ENCODE results near the gene GBF1. TPM values are rescaled to one million over a fixed set of nuclear protein-coding genes. Genes with fewer than 3 reads are reported as not detected.

GBF1 gene
- polyA plus RNA-seq, 1 of the 3 experiments (the other 2 are of a cell fraction), result 12.3 TPM

DNA sequence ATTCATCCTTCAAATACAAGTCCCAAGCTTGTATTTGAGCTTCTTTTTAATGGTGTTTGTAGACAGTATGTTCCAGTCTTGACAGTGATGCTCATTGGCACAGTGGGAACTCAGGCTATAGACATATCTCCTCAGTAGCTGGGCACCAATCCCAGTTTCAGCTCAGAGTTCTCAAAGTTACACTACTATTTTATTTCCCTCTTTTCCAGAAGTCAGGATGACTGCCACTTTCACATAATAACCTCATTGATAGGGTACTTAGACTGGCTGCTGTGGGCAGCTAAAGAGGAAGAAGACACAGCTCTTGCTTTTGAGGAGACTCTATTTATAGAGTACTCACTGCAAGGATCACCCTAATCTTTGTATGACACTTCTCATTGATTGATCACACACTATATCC lies 2.4 kb downstream of the GBF1 start:
- H3K4me1 ChIP-seq (ENCODE audit: control insufficient read depth in 1 of 2, insufficient read depth in 2 of 2, low read depth in 1 of 2, low read length in 1 of 2), result peaks cover 12 to 19% of the 10 kb centered on the region in 2 experiments; a peak in 2 of 4 replicates
- H3K4me3 ChIP-seq (ENCODE audit: low read depth in 2 of 2, low read length in 1 of 2), result peak overlapping the region in 1 of 2 experiments; percentile 94; a peak in 2 of 4 replicates
- TF ChIP-seq, protein P1, sequence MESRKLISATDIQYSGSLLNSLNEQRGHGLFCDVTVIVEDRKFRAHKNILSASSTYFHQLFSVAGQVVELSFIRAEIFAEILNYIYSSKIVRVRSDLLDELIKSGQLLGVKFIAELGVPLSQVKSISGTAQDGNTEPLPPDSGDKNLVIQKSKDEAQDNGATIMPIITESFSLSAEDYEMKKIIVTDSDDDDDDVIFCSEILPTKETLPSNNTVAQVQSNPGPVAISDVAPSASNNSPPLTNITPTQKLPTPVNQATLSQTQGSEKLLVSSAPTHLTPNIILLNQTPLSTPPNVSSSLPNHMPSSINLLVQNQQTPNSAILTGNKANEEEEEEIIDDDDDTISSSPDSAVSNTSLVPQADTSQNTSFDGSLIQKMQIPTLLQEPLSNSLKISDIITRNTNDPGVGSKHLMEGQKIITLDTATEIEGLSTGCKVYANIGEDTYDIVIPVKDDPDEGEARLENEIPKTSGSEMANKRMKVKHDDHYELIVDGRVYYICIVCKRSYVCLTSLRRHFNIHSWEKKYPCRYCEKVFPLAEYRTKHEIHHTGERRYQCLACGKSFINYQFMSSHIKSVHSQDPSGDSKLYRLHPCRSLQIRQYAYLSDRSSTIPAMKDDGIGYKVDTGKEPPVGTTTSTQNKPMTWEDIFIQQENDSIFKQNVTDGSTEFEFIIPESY (IDR thresholded peaks at IDR 0.05; ENCODE audit: borderline replicate concordance, low read depth), result no peak
- TF ChIP-seq RFX5 (IDR thresholded peaks at IDR 0.05; ENCODE audit: low read length) (no peak), SMC3 (IDR thresholded peaks at IDR 0.05; ENCODE audit: low read depth, low read length) (no peak), TCF12 (IDR thresholded peaks at IDR 0.05) (no peak), EP300 (IDR thresholded peaks at IDR 0.05; ENCODE audit: borderline replicate concordance in 1 of 2, low read depth in 1 of 2, low read length in 1 of 2) (no peak), TAF1 (IDR thresholded peaks at IDR 0.05; ENCODE audit: borderline replicate concordance, low read depth, low read length) (no peak)
- TF ChIP-seq, protein P2, sequence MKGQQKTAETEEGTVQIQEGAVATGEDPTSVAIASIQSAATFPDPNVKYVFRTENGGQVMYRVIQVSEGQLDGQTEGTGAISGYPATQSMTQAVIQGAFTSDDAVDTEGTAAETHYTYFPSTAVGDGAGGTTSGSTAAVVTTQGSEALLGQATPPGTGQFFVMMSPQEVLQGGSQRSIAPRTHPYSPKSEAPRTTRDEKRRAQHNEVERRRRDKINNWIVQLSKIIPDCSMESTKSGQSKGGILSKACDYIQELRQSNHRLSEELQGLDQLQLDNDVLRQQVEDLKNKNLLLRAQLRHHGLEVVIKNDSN (IDR thresholded peaks at IDR 0.05; ENCODE audit: borderline replicate concordance, low read depth), result no peak
- TF ChIP-seq, protein P3, sequence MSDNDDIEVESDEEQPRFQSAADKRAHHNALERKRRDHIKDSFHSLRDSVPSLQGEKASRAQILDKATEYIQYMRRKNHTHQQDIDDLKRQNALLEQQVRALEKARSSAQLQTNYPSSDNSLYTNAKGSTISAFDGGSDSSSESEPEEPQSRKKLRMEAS (IDR thresholded peaks at IDR 0.05; ENCODE audit: low read depth), result no peak
- TF ChIP-seq, protein P4, sequence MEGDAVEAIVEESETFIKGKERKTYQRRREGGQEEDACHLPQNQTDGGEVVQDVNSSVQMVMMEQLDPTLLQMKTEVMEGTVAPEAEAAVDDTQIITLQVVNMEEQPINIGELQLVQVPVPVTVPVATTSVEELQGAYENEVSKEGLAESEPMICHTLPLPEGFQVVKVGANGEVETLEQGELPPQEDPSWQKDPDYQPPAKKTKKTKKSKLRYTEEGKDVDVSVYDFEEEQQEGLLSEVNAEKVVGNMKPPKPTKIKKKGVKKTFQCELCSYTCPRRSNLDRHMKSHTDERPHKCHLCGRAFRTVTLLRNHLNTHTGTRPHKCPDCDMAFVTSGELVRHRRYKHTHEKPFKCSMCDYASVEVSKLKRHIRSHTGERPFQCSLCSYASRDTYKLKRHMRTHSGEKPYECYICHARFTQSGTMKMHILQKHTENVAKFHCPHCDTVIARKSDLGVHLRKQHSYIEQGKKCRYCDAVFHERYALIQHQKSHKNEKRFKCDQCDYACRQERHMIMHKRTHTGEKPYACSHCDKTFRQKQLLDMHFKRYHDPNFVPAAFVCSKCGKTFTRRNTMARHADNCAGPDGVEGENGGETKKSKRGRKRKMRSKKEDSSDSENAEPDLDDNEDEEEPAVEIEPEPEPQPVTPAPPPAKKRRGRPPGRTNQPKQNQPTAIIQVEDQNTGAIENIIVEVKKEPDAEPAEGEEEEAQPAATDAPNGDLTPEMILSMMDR (IDR thresholded peaks at IDR 0.05), result no peak
- TF ChIP-seq, protein P5, sequence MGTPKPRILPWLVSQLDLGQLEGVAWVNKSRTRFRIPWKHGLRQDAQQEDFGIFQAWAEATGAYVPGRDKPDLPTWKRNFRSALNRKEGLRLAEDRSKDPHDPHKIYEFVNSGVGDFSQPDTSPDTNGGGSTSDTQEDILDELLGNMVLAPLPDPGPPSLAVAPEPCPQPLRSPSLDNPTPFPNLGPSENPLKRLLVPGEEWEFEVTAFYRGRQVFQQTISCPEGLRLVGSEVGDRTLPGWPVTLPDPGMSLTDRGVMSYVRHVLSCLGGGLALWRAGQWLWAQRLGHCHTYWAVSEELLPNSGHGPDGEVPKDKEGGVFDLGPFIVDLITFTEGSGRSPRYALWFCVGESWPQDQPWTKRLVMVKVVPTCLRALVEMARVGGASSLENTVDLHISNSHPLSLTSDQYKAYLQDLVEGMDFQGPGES (IDR thresholded peaks at IDR 0.05; ENCODE audit: low read depth, low read length), result no peak
- TF ChIP-seq, protein P6, sequence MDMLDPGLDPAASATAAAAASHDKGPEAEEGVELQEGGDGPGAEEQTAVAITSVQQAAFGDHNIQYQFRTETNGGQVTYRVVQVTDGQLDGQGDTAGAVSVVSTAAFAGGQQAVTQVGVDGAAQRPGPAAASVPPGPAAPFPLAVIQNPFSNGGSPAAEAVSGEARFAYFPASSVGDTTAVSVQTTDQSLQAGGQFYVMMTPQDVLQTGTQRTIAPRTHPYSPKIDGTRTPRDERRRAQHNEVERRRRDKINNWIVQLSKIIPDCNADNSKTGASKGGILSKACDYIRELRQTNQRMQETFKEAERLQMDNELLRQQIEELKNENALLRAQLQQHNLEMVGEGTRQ (IDR thresholded peaks at IDR 0.05; ENCODE audit: borderline replicate concordance, low read depth, low read length), result no peak
- peaks cover 39% of the 10 kb centered on the region for H4K20me1 ChIP-seq (ENCODE audit: insufficient read depth)
- H3K36me3 ChIP-seq (replicated peaks in 1 of 2; ENCODE audit: control insufficient read depth in 1 of 2, insufficient read depth in 2 of 2, low read length in 1 of 2), result peaks cover 0 to 5% of the 10 kb centered on the region in 2 experiments
- H3K79me2 ChIP-seq (ENCODE audit: insufficient read depth), result peaks cover 73% of the 10 kb centered on the region
- DNase-seq, result no peak
- no peaks in the 10 kb centered on the region for H3K9me3 ChIP-seq
- H3F3A ChIP-seq (replicated peaks; ENCODE audit: insufficient read depth), result no peaks in the 10 kb centered on the region
- H3K9me2 ChIP-seq, result no peaks in the 10 kb centered on the region
- H3K27ac ChIP-seq (ENCODE audit: low read depth in 2 of 2, low read length in 1 of 2), result no peak overlapping the region
- no peak overlapping the region for H3K9ac ChIP-seq
- no peaks in the 10 kb centered on the region for H3K27me3 ChIP-seq (ENCODE audit: insufficient read depth)
- ChIA-PET POLR2A (no interaction called here), CTCF (interaction anchor here (0.7 to 4.5 kb wide), 5 partner anchors 16 to 134 kb away, joined by 3 to 23 read pairs (median 4); no protein-coding TSS in a partner anchor)
- H3K4me2 ChIP-seq, result peak overlapping the region; percentile 87
- no peak overlapping the region for H2AFZ ChIP-seq (ENCODE audit: low read depth)
